HCT116 (cell line): ENCODE data around the gene CNDP1. TPM values are rescaled to one million over a fixed set of nuclear protein-coding genes. Genes with fewer than 3 reads are reported as not detected.

Experiments used
- ATAC-seq: fragments of 200-7000 bp; cut with Tn5 transposase; 2 replicates; pipeline ENCODE4 v1.9.1; 2020; ENCODE audit warnings: mild to moderate bottlenecking, moderate library complexity
- BruUV-seq: library from RNA; stranded (reverse); fragments of 400-500 nt; replicated peaks from 2 replicates; lab custom pipeline; 2021; lab: Mats Ljungman, UMichigan
- CTCF ChIA-PET: fragments of 300-600 bp; sonication (Branson Sonifier 250); formaldehyde crosslinking; loops from one replicate; lab custom pipeline; 2021; ENCODE audit warnings: antibody characterized with exemption; lab: Charles Lee
- POLR2A ChIA-PET: fragments of 300-600, 350-600 bp; sonication (Branson Sonifier 250); formaldehyde crosslinking; loops from one replicate; lab custom pipeline; 2021; ENCODE audit warnings: antibody characterized with exemption; lab: Charles Lee
- RAD21 ChIA-PET, 2 experiments: fragments of 300-600 bp; sonication (Branson Sonifier 250); formaldehyde crosslinking; loops; one replicate each; lab custom pipeline; 2023; ENCODE audit warnings: low total read pairs in 2 of 2; ENCODE audit not compliant: uncharacterized antibody in 2 of 2, unreplicated experiment in 2 of 2, low non-redundant PET in 1 of 2; lab: Charles Lee
- DNase-seq: peaks from one replicate; pipeline ENCODE4 v3.0.0-alpha.2; 2010; ENCODE audit warnings: low read depth, low spot score
- H2AFZ ChIP-seq: fragments of 200-600 bp; shearing (Covaris generic), sonication (generic); 2 replicates; pipeline ENCODE4 v1.6.1; 2017; ENCODE audit warnings: low read depth, mixed run types, mixed read lengths, antibody characterized with exemption, low read length; ENCODE audit not compliant: poor library complexity, severe bottlenecking
- H3K27ac ChIP-seq: 2 replicates; pipeline ENCODE4 v1.5.1; 2012; ENCODE audit warnings: low read depth, low read length
- H3K27me3 ChIP-seq: fragments of 200-600 bp; sonication (generic); 2 replicates; pipeline ENCODE4 v1.6.1; 2016; ENCODE audit warnings: mixed run types, low read length, mixed read lengths; ENCODE audit not compliant: insufficient read depth
- H3K36me3 ChIP-seq, 2 experiments: fragments of 200-500 bp in 1 of 2; fragments of 200-600 bp in 1 of 2; sonication (Bioruptor generic) in 1 of 2; sonication (generic) in 1 of 2; 2 replicates each; pipeline versions ENCODE4 v1.5.1 to v1.6.1; 2014 to 2016; ENCODE audit warnings: low read length in 2 of 2, inconsistent platforms in 1 of 2, mixed read lengths in 1 of 2, mixed run types in 1 of 2; ENCODE audit not compliant: insufficient read depth in 2 of 2, control insufficient read depth in 1 of 2
- H3K4me1 ChIP-seq, 2 experiments: fragments of 200-600 bp in 1 of 2; sonication (generic) in 1 of 2; 2 replicates each; pipeline versions ENCODE4 v1.5.1 to v1.6.1; 2012 to 2017; ENCODE audit warnings: low read length in 2 of 2, inconsistent platforms in 1 of 2, mild to moderate bottlenecking in 1 of 2, mixed read lengths in 1 of 2, mixed run types in 1 of 2, moderate library complexity in 1 of 2; ENCODE audit not compliant: insufficient read depth in 2 of 2, control insufficient read depth in 1 of 2
- H3K4me2 ChIP-seq: fragments of 200-600 bp; sonication (generic); 2 replicates; pipeline ENCODE4 v1.6.1; 2017; ENCODE audit warnings: mixed run types, low read length, mixed read lengths
- H3K4me3 ChIP-seq, 2 experiments: fragments of 200-600 bp in 1 of 2; sonication (generic) in 1 of 2; replicated peaks in 1 of 2; 2 replicates each; pipeline ENCODE4 v1.5.1; 2011 to 2016; ENCODE audit warnings: low read length in 2 of 2, control low read depth in 1 of 2, low read depth in 1 of 2, mild to moderate bottlenecking in 1 of 2, mixed read lengths in 1 of 2, mixed run types in 1 of 2
- H3K79me2 ChIP-seq: fragments of 200-600 bp; sonication (generic); 2 replicates; pipeline ENCODE4 v1.6.1; 2017; ENCODE audit warnings: mild to moderate bottlenecking, mixed run types, low read length, moderate library complexity, mixed read lengths; ENCODE audit not compliant: insufficient read depth
- H3K9ac ChIP-seq: fragments of 200-600 bp; sonication (generic); 2 replicates; pipeline ENCODE4 v1.6.1; 2016; ENCODE audit warnings: low read length, mixed read lengths
- H3K9me2 ChIP-seq: fragments of 200-600 bp; sonication (generic), shearing (Covaris generic); 2 replicates; pipeline ENCODE4 v1.6.1; 2017; ENCODE audit warnings: mixed run types, mild to moderate bottlenecking, moderate library complexity; ENCODE audit not compliant: insufficient read depth
- H3K9me3 ChIP-seq, 2 experiments: fragments of 200-500 bp in 1 of 2; fragments of 200-600 bp in 1 of 2; sonication (Bioruptor generic) in 1 of 2; sonication (generic) in 1 of 2; 2 replicates each; pipeline ENCODE4 v1.6.1; 2014 to 2017; ENCODE audit warnings: low read length in 2 of 2, mixed read lengths in 2 of 2, inconsistent platforms in 1 of 2, low read depth in 1 of 2, mild to moderate bottlenecking in 1 of 2, mixed run types in 1 of 2, moderate library complexity in 1 of 2; ENCODE audit not compliant: control insufficient read depth in 1 of 2, insufficient read depth in 1 of 2
- H4K20me1 ChIP-seq: fragments of 200-600 bp; sonication (generic), shearing (Covaris generic); 2 replicates; pipeline ENCODE4 v1.6.1; 2017; ENCODE audit warnings: mixed run types, mild to moderate bottlenecking, moderate library complexity; ENCODE audit not compliant: insufficient read depth
- ATF3 ChIP-seq: IDR thresholded peaks from 2 replicates; pipeline ENCODE4 v1.6.1; 2012
- CBX3 ChIP-seq: IDR thresholded peaks from 2 replicates; pipeline ENCODE4 v1.6.1; 2012; ENCODE audit warnings: low read depth
- CTCF ChIP-seq, 3 experiments: fragments of 200-600 bp in 1 of 3; sonication (generic) in 1 of 3; IDR thresholded peaks in 2 of 3; conservative IDR thresholded peaks in 1 of 3; 2 replicates each; pipeline ENCODE4 v1.5.1; 2012 to 2017; ENCODE audit warnings: low read depth in 2 of 3, low read length in 2 of 3, antibody characterized with exemption in 1 of 3, borderline replicate concordance in 1 of 3, control low read depth in 1 of 3, mild to moderate bottlenecking in 1 of 3, mixed read lengths in 1 of 3, mixed run types in 1 of 3, moderate library complexity in 1 of 3; ENCODE audit not compliant: insufficient read depth in 1 of 3
- EGR1 ChIP-seq: IDR thresholded peaks from 2 replicates; pipeline ENCODE4 v1.6.1; 2012; ENCODE audit warnings: low read depth
- ELF1 ChIP-seq: IDR thresholded peaks from 2 replicates; pipeline ENCODE4 v1.6.1; 2012; ENCODE audit warnings: low read depth, borderline replicate concordance
- EZH2phosphoT487 ChIP-seq: fragments of 200-600 bp; IDR thresholded peaks from 2 replicates; pipeline ENCODE4 v1.6.1; 2018; ENCODE audit warnings: antibody characterized with exemption, borderline replicate concordance
- FOSL1 ChIP-seq: IDR thresholded peaks from 2 replicates; pipeline ENCODE4 v1.6.1; 2012; ENCODE audit warnings: low read depth
- JUND ChIP-seq: IDR thresholded peaks from 2 replicates; pipeline ENCODE4 v1.6.1; 2012
- MAX ChIP-seq: IDR thresholded peaks from 2 replicates; pipeline ENCODE4 v1.6.1; 2012
- POLR2AphosphoS5 ChIP-seq: IDR thresholded peaks from 2 replicates; pipeline ENCODE4 v1.6.1; 2011; ENCODE audit warnings: mild to moderate bottlenecking, low read depth, low read length, moderate library complexity
- RAD21 ChIP-seq: IDR thresholded peaks from 2 replicates; pipeline ENCODE4 v1.6.1; 2012; ENCODE audit warnings: low read depth, mild to moderate bottlenecking
- REST ChIP-seq: IDR thresholded peaks from 2 replicates; pipeline ENCODE4 v1.6.1; 2012; ENCODE audit warnings: low read depth
- TCF7L2 ChIP-seq: IDR thresholded peaks from 2 replicates; pipeline ENCODE4 v1.7.0; 2011; ENCODE audit warnings: borderline replicate concordance, inconsistent platforms; ENCODE audit not compliant: insufficient read depth, insufficient read length; ENCODE audit errors: extremely low read depth
- ZBTB33 ChIP-seq: IDR thresholded peaks from 2 replicates; pipeline ENCODE4 v1.6.1; 2011; ENCODE audit warnings: mild to moderate bottlenecking, low read length, moderate library complexity; ENCODE audit not compliant: insufficient replicate concordance; ENCODE audit errors: extremely low read depth
- ZNF274 ChIP-seq: fragments of 200-500 bp; sonication (Bioruptor generic); IDR thresholded peaks from 2 replicates; pipeline ENCODE4 v1.6.1; 2014; ENCODE audit warnings: mild to moderate bottlenecking, low read depth, low read length, inconsistent platforms
- intact Hi-C: fragments of 100-400 bp; cut with micrococcal nuclease; formaldehyde crosslinking; loops from 2 replicates; pipeline ENCODE4 v1.10.0; 2022
- total RNA-seq: library from RNA; stranded (reverse); gene quantifications from one replicate; pipeline ENCODE4 v1.2.1, GENCODE V29; 2021; ENCODE audit not compliant: unreplicated experiment

CNDP1 gene
- total RNA-seq, 1 experiment from 2014 or later: not detected

GRCh38 chr18:74540652-74541421 is 6.5 kb downstream of the CNDP1 start:
- 0 out of 2 replicates have a peak, but pooled peaks cover 3% of the 10 kb centered on the region for H3K27me3 ChIP-seq
- H3K79me2 ChIP-seq: no peaks in the 10 kb centered on the region
- H3K36me3 ChIP-seq: no peaks in the 10 kb centered on the region
- no peak overlapping the region for H3K4me3 ChIP-seq
- no peak overlapping the region for H3K27ac ChIP-seq
- ATAC-seq (no peak), DNase-seq (no peak)
- no peak for TF ChIP-seq POLR2AphosphoS5
- TF ChIP-seq TCF7L2: no peak
- no peak for TF ChIP-seq MAX
- no peak for TF ChIP-seq CBX3
- TF ChIP-seq ZBTB33: no peak
- TF ChIP-seq ELF1: no peak
- no peak for TF ChIP-seq RAD21
- TF ChIP-seq REST: no peak
- no peak for TF ChIP-seq EZH2phosphoT487
- no peak for TF ChIP-seq JUND
- no peak for TF ChIP-seq ATF3
- no peak for TF ChIP-seq ZNF274
- no peak for TF ChIP-seq CTCF (IDR thresholded peaks at IDR 0.05 in 2 of 3, conservative IDR thresholded peaks at IDR 0.05 in 1 of 3; ENCODE audit: borderline replicate concordance in 1 of 3, insufficient read depth in 1 of 3, low read depth in 2 of 3, low read length in 2 of 3)
- TF ChIP-seq FOSL1: no peak
- no peak for TF ChIP-seq EGR1
- no peaks in the 10 kb centered on the region for H3K9me3 ChIP-seq
- no peaks in the 10 kb centered on the region for H4K20me1 ChIP-seq
- BruUV-seq: no TSS peak
- CTCF ChIA-PET: interaction anchor here (1.6 kb wide), 1 partner anchor 11 kb away, joined by 6 read pairs; no protein-coding TSS in a partner anchor
- no peaks in the 10 kb centered on the region for H3K4me1 ChIP-seq
- H3K4me2 ChIP-seq: no peak overlapping the region
- H2AFZ ChIP-seq: no peak overlapping the region
- no peaks in the 10 kb centered on the region for H3K9me2 ChIP-seq
- POLR2A ChIA-PET: no interaction called here
- RAD21 ChIA-PET: no interaction called here
- no peak overlapping the region for H3K9ac ChIP-seq
- intact Hi-C loops: no loop called here
